ENCODE results near the gene MUC6. TPM values are rescaled to one million over a fixed set of nuclear protein-coding genes. Genes with fewer than 3 reads are reported as not detected.
A peak's percentile ranks its signal among the peaks of the same experiment; 100 is the strongest.

The MUC6 gene, protein sequence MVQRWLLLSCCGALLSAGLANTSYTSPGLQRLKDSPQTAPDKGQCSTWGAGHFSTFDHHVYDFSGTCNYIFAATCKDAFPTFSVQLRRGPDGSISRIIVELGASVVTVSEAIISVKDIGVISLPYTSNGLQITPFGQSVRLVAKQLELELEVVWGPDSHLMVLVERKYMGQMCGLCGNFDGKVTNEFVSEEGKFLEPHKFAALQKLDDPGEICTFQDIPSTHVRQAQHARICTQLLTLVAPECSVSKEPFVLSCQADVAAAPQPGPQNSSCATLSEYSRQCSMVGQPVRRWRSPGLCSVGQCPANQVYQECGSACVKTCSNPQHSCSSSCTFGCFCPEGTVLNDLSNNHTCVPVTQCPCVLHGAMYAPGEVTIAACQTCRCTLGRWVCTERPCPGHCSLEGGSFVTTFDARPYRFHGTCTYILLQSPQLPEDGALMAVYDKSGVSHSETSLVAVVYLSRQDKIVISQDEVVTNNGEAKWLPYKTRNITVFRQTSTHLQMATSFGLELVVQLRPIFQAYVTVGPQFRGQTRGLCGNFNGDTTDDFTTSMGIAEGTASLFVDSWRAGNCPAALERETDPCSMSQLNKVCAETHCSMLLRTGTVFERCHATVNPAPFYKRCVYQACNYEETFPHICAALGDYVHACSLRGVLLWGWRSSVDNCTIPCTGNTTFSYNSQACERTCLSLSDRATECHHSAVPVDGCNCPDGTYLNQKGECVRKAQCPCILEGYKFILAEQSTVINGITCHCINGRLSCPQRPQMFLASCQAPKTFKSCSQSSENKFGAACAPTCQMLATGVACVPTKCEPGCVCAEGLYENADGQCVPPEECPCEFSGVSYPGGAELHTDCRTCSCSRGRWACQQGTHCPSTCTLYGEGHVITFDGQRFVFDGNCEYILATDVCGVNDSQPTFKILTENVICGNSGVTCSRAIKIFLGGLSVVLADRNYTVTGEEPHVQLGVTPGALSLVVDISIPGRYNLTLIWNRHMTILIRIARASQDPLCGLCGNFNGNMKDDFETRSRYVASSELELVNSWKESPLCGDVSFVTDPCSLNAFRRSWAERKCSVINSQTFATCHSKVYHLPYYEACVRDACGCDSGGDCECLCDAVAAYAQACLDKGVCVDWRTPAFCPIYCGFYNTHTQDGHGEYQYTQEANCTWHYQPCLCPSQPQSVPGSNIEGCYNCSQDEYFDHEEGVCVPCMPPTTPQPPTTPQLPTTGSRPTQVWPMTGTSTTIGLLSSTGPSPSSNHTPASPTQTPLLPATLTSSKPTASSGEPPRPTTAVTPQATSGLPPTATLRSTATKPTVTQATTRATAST (N-terminal part only)
- polyA plus RNA-seq (2013): 0.16 TPM

- WGBS (ENCODE audit: insufficient coverage): 83% methylated on average over 35 of the region's 42 CpGs
- CTCF ChIA-PET: no interaction called here
- Histone ChIP-seq H3K27me3 (replicated peaks in 2 of 5; ENCODE audit: control insufficient read depth in 4 of 5, insufficient read depth in 5 of 5, low read length in 4 of 5) (no peaks in the 10 kb centered on the region), H3K4me3 (ENCODE audit: control insufficient read depth in 1 of 7, extremely low read depth in 1 of 7, insufficient read depth in 4 of 7, low read depth in 2 of 7, low read length in 6 of 7) (no peak within 1 kb of the TSS), H3K4me1 (ENCODE audit: control extremely low read depth in 1 of 4, control insufficient read depth in 4 of 4, insufficient read depth in 4 of 4, low read length in 3 of 4) (no peaks in the 10 kb centered on the region), H3K27ac (ENCODE audit: insufficient read depth in 1 of 2, low read depth in 1 of 2, low read length in 2 of 2, poor library complexity in 1 of 2, severe bottlenecking in 2 of 2) (no peak within 1 kb of the TSS), H3K9me3 (ENCODE audit: control extremely low read depth in 1 of 5, control insufficient read depth in 4 of 5, insufficient read depth in 2 of 5, low read depth in 1 of 5, low read length in 4 of 5) (no peaks in the 10 kb centered on the region), H3K36me3 (ENCODE audit: control insufficient read depth in 4 of 4, insufficient read depth in 4 of 4, low read length in 3 of 4) (no peaks in the 10 kb centered on the region)
- DNase-seq: no peak
- POLR2A ChIA-PET: no interaction called here
Observed at GRCh38 chr11:1036303-1036923, at the start of gene MUC6. Gene MUC6 (minus strand): TSS chr11:1036718. CDS start chr11:1036655, 63 bp downstream.

- H3K9me3 ChIP-seq (ENCODE audit: control extremely low read depth in 1 of 5, control insufficient read depth in 4 of 5, insufficient read depth in 2 of 5, low read depth in 1 of 5, low read length in 4 of 5): no peaks in the 10 kb centered on the region
- peaks cover 0 to 2% (median 0%) of the 10 kb centered on the region in 5 experiments for H3K27me3 ChIP-seq (replicated peaks in 2 of 5; ENCODE audit: control insufficient read depth in 4 of 5, insufficient read depth in 5 of 5, low read length in 4 of 5)
- DNase-seq: no peak
- H3K36me3 ChIP-seq (ENCODE audit: control insufficient read depth in 4 of 4, insufficient read depth in 4 of 4, low read length in 3 of 4): no peaks in the 10 kb centered on the region
- no peak overlapping the region for H3K27ac ChIP-seq (ENCODE audit: insufficient read depth in 1 of 2, low read depth in 1 of 2, low read length in 2 of 2, poor library complexity in 1 of 2, severe bottlenecking in 2 of 2)
- CTCF ChIA-PET: no interaction called here
- H3K4me3 ChIP-seq (ENCODE audit: control insufficient read depth in 1 of 7, extremely low read depth in 1 of 7, insufficient read depth in 4 of 7, low read depth in 2 of 7, low read length in 6 of 7): no peak overlapping the region
- POLR2A ChIA-PET: no interaction called here
- H3K4me1 ChIP-seq (ENCODE audit: control extremely low read depth in 1 of 4, control insufficient read depth in 4 of 4, insufficient read depth in 4 of 4, low read length in 3 of 4): peaks cover 0 to 3% (median 0%) of the 10 kb centered on the region in 4 experiments
- WGBS (ENCODE audit: insufficient coverage): 95% methylated on average over 24 of the region's 26 CpGs
Observed at GRCh38 chr11:1085440-1086170, 49.1 kb upstream of the MUC6 start.

- Histone ChIP-seq H3K4me3 (ENCODE audit: control insufficient read depth in 1 of 7, extremely low read depth in 1 of 7, insufficient read depth in 4 of 7, low read depth in 2 of 7, low read length in 6 of 7) (no peak overlapping the region), H3K36me3 (ENCODE audit: control insufficient read depth in 4 of 4, insufficient read depth in 4 of 4, low read length in 3 of 4) (no peaks in the 10 kb centered on the region), H3K27me3 (replicated peaks in 2 of 5; ENCODE audit: control insufficient read depth in 4 of 5, insufficient read depth in 5 of 5, low read length in 4 of 5) (peaks cover 0 to 2% (median 0%) of the 10 kb centered on the region in 5 experiments), H3K27ac (ENCODE audit: insufficient read depth in 1 of 2, low read depth in 1 of 2, low read length in 2 of 2, poor library complexity in 1 of 2, severe bottlenecking in 2 of 2) (no peak overlapping the region), H3K4me1 (ENCODE audit: control extremely low read depth in 1 of 4, control insufficient read depth in 4 of 4, insufficient read depth in 4 of 4, low read length in 3 of 4) (peaks cover 0 to 3% (median 0%) of the 10 kb centered on the region in 4 experiments), H3K9me3 (ENCODE audit: control extremely low read depth in 1 of 5, control insufficient read depth in 4 of 5, insufficient read depth in 2 of 5, low read depth in 1 of 5, low read length in 4 of 5) (no peaks in the 10 kb centered on the region)
- ChIA-PET POLR2A (no interaction called here), CTCF (no interaction called here)
- DNase-seq: no peak
- WGBS (ENCODE audit: insufficient coverage): 77% methylated on average over 43 of the region's 49 CpGs
Observed at GRCh38 chr11:1084561-1085439, 48.3 kb upstream of the MUC6 start.

- H3K27me3 ChIP-seq (replicated peaks in 2 of 5; ENCODE audit: control insufficient read depth in 4 of 5, insufficient read depth in 5 of 5, low read length in 4 of 5): peaks cover 0 to 2% (median 0%) of the 10 kb centered on the region in 5 experiments
- no peaks in the 10 kb centered on the region for H3K36me3 ChIP-seq (ENCODE audit: control insufficient read depth in 4 of 4, insufficient read depth in 4 of 4, low read length in 3 of 4)
- peaks cover 0 to 3% (median 0%) of the 10 kb centered on the region in 4 experiments for H3K4me1 ChIP-seq (ENCODE audit: control extremely low read depth in 1 of 4, control insufficient read depth in 4 of 4, insufficient read depth in 4 of 4, low read length in 3 of 4)
- DNase-seq: peak in 1 of 3 donors; percentile 6
- ChIA-PET POLR2A (no interaction called here), CTCF (no interaction called here)
- H3K9me3 ChIP-seq (ENCODE audit: control extremely low read depth in 1 of 5, control insufficient read depth in 4 of 5, insufficient read depth in 2 of 5, low read depth in 1 of 5, low read length in 4 of 5): no peaks in the 10 kb centered on the region
- no peak overlapping the region for H3K27ac ChIP-seq (ENCODE audit: insufficient read depth in 1 of 2, low read depth in 1 of 2, low read length in 2 of 2, poor library complexity in 1 of 2, severe bottlenecking in 2 of 2)
- 73% methylated on average over 30 of the region's 34 CpGs for WGBS (ENCODE audit: insufficient coverage)
- no peak overlapping the region for H3K4me3 ChIP-seq (ENCODE audit: control insufficient read depth in 1 of 7, extremely low read depth in 1 of 7, insufficient read depth in 4 of 7, low read depth in 2 of 7, low read length in 6 of 7)
Observed at GRCh38 chr11:1083621-1084551, 47.4 kb upstream of the MUC6 start.

DNA sequence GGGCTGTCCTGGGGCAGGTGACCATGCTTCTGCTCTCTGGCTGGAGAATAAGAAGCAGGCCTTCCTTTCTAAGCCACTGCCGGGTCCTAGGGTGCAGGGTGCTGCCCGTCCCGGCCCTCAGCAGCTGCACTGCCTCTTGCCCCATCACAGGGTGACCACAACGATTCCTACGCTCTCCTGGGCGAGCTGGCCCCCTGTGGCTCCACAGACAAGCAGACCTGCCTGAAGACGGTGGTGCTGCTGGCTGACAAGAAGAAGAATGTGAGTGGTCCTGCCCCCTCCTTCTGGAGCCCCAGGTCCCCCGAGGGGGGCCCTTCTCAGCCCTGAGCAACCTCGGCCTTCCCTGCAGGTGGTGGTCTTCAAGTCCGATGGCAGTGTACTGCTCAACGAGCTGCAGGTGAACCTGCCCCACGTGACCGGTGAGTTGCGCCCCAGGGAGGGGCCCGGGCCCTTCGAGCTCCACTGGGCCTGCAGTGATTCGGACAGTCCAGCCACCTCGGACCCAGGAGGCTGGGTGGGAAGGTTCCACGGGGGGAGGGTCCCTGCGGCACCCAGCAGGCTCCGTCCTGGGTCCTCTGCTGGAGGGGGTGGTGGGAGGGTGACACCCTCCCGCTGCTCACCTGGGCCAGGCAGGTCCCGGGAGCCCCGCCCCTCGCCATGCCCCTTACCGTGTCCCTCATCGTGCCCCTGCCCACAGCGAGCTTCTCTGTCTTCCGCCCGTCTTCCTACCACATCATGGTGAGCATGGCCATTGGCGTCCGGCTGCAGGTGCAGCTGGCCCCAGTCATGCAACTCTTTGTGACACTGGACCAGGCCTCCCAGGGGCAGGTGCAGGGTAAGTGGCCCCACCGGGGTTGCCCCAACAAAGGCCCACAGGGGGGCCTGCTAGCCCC lies 46.5 kb upstream of the MUC6 start:
- H3K36me3 ChIP-seq (ENCODE audit: control insufficient read depth in 4 of 4, insufficient read depth in 4 of 4, low read length in 3 of 4): no peaks in the 10 kb centered on the region
- CTCF ChIA-PET: no interaction called here
- WGBS (ENCODE audit: insufficient coverage): 85% methylated on average over 25 of the region's 33 CpGs
- DNase-seq: no peak
- no peak overlapping the region for H3K4me3 ChIP-seq (ENCODE audit: control insufficient read depth in 1 of 7, extremely low read depth in 1 of 7, insufficient read depth in 4 of 7, low read depth in 2 of 7, low read length in 6 of 7)
- H3K9me3 ChIP-seq (ENCODE audit: control extremely low read depth in 1 of 5, control insufficient read depth in 4 of 5, insufficient read depth in 2 of 5, low read depth in 1 of 5, low read length in 4 of 5): peaks cover 0 to under 1% (median 0%) of the 10 kb centered on the region in 5 experiments
- H3K4me1 ChIP-seq (ENCODE audit: control extremely low read depth in 1 of 4, control insufficient read depth in 4 of 4, insufficient read depth in 4 of 4, low read length in 3 of 4): peaks cover 0 to 3% (median 0%) of the 10 kb centered on the region in 4 experiments
- H3K27me3 ChIP-seq (replicated peaks in 2 of 5; ENCODE audit: control insufficient read depth in 4 of 5, insufficient read depth in 5 of 5, low read length in 4 of 5): peaks cover 0 to 2% (median 0%) of the 10 kb centered on the region in 5 experiments
- POLR2A ChIA-PET: no interaction called here
- no peak overlapping the region for H3K27ac ChIP-seq (ENCODE audit: insufficient read depth in 1 of 2, low read depth in 1 of 2, low read length in 2 of 2, poor library complexity in 1 of 2, severe bottlenecking in 2 of 2)

All from common myeloid progenitor, CD34-positive (primary cell).